H1 (cell line): Measurements from ENCODE around the gene POTEF. TPM values are rescaled to one million over a fixed set of nuclear protein-coding genes. Genes with fewer than 3 reads are reported as not detected.
"Not testable (repeated sequence)": the region's sequence is repeated elsewhere in the genome, so short reads cannot be mapped to it uniquely, and the experiment has no call there.

Experiments used
- CTCF ChIA-PET: fragments of 300-600 bp; sonication (Branson Sonifier 250); formaldehyde crosslinking; loops from one replicate; lab custom pipeline; 2021; ENCODE audit not compliant: partially characterized antibody; lab: Charles Lee
- POLR2A ChIA-PET: fragments of 300-600 bp; sonication (Branson Sonifier 250); formaldehyde crosslinking; loops from one replicate; lab custom pipeline; 2021; ENCODE audit warnings: inconsistent platforms; ENCODE audit not compliant: partially characterized antibody; lab: Charles Lee
- DNase-seq, 2 experiments: peaks; one replicate each; pipeline versions ENCODE4 v3.0.0 to v3.0.0-alpha.2; 2010 to 2022; ENCODE audit warnings: low spot score in 2 of 2, low read depth in 1 of 2, mixed read lengths in 1 of 2
- FAIRE-seq: peaks from 2 replicates; lab custom pipeline; 2011; peaks lifted over from hg19 to GRCh38; lab: Jason Lieb, UNC
- H2AFZ ChIP-seq: 2 replicates; pipeline ENCODE4 v1.8.1; 2012; ENCODE audit warnings: low read length, inconsistent platforms
- H2AK5ac ChIP-seq: 2 replicates; pipeline ENCODE4 v1.6.1; 2013; ENCODE audit warnings: low read depth, low read length
- H2BK120ac ChIP-seq: replicated peaks from 2 replicates; pipeline ENCODE3; 2013; ENCODE audit warnings: low read depth, low read length, inconsistent platforms
- H2BK12ac ChIP-seq: 2 replicates; pipeline ENCODE4 v1.6.1; 2013; ENCODE audit warnings: low read depth, low read length
- H2BK15ac ChIP-seq: 2 replicates; pipeline ENCODE4 v1.6.1; 2013; ENCODE audit warnings: low read length
- H2BK20ac ChIP-seq: 2 replicates; pipeline ENCODE4 v1.6.1; 2013; ENCODE audit warnings: low read length
- H2BK5ac ChIP-seq: 2 replicates; pipeline ENCODE4 v1.6.1; 2013; ENCODE audit warnings: low read depth, low read length
- H3K14ac ChIP-seq: 2 replicates; pipeline ENCODE4 v1.6.1; 2013; ENCODE audit warnings: inconsistent platforms; ENCODE audit not compliant: insufficient read length
- H3K18ac ChIP-seq: 2 replicates; pipeline ENCODE4 v1.6.1; 2013; ENCODE audit warnings: low read length; ENCODE audit errors: extremely low read depth
- H3K23ac ChIP-seq: 2 replicates; pipeline ENCODE4 v1.6.1; 2013; ENCODE audit warnings: inconsistent platforms; ENCODE audit not compliant: insufficient read length
- H3K23me2 ChIP-seq: 2 replicates; pipeline ENCODE4 v1.6.1; 2013; ENCODE audit warnings: low read depth, low read length
- H3K27ac ChIP-seq: 2 replicates; pipeline ENCODE4 v1.6.1; 2011; ENCODE audit warnings: low read depth, low read length, inconsistent platforms
- H3K27me3 ChIP-seq, 4 experiments: replicated peaks in 1 of 4; 1 replicate in 1 of 4; 2 replicates in 3 of 4; pipeline versions ENCODE4 v1.6.1 to v1.8.1; 2011 to 2013; ENCODE audit warnings: low read length in 3 of 4, mild to moderate bottlenecking in 3 of 4, inconsistent platforms in 2 of 4, mixed read lengths in 2 of 4, moderate library complexity in 1 of 4; ENCODE audit not compliant: control insufficient read depth in 3 of 4, insufficient read depth in 3 of 4; ENCODE audit errors: extremely low read depth in 1 of 4
- H3K36me3 ChIP-seq, 4 experiments: 2 replicates each; pipeline versions ENCODE4 v1.6.1 to v1.8.1; 2011 to 2013; ENCODE audit warnings: mild to moderate bottlenecking in 4 of 4, low read length in 3 of 4, moderate library complexity in 2 of 4, control low read depth in 1 of 4, inconsistent platforms in 1 of 4; ENCODE audit not compliant: insufficient read depth in 4 of 4, control insufficient read depth in 2 of 4
- H3K4ac ChIP-seq: replicated peaks from 2 replicates; pipeline ENCODE3; 2013; ENCODE audit warnings: low read length, low read depth, mixed read lengths, inconsistent platforms; ENCODE audit not compliant: insufficient read length
- H3K4me1 ChIP-seq, 4 experiments: replicated peaks in 1 of 4; 1 replicate in 1 of 4; 2 replicates in 3 of 4; pipeline versions ENCODE4 v1.6.1 to v1.8.1; 2011 to 2013; ENCODE audit warnings: low read length in 3 of 4, inconsistent platforms in 2 of 4, mixed read lengths in 1 of 4; ENCODE audit not compliant: insufficient read depth in 4 of 4, control insufficient read depth in 3 of 4
- H3K4me2 ChIP-seq, 2 experiments: 2 replicates each; pipeline versions ENCODE4 v1.6.1 to v1.8.1; 2011 to 2013; ENCODE audit warnings: low read depth in 2 of 2, low read length in 2 of 2, control low read depth in 1 of 2, inconsistent platforms in 1 of 2, mild to moderate bottlenecking in 1 of 2; ENCODE audit not compliant: insufficient read depth in 1 of 2
- H3K4me3 ChIP-seq, 4 experiments: fragments of 200-600, 300-600 bp in 1 of 4; sonication (generic), shearing (Covaris generic), sonication (Bioruptor Twin) in 1 of 4; 2 replicates each; pipeline versions ENCODE4 v1.5.1 to v1.8.1; 2011 to 2016; ENCODE audit warnings: low read length in 4 of 4, low read depth in 3 of 4, control low read depth in 2 of 4, inconsistent platforms in 2 of 4, mild to moderate bottlenecking in 2 of 4, mixed read lengths in 1 of 4, moderate library complexity in 1 of 4; ENCODE audit not compliant: insufficient read depth in 2 of 4; ENCODE audit errors: extremely low read depth in 1 of 4
- H3K56ac ChIP-seq: replicated peaks from 2 replicates; pipeline ENCODE3; 2013; ENCODE audit warnings: low read depth, mild to moderate bottlenecking, mixed read lengths, low read length, inconsistent platforms; ENCODE audit not compliant: insufficient read length
- H3K79me1 ChIP-seq: 2 replicates; pipeline ENCODE4 v1.6.1; 2013; ENCODE audit warnings: low read depth, low read length, control low read depth
- H3K79me2 ChIP-seq, 2 experiments: 2 replicates each; pipeline versions ENCODE4 v1.6.1 to v1.8.1; 2012 to 2013; ENCODE audit warnings: low read length in 2 of 2, mild to moderate bottlenecking in 2 of 2, inconsistent platforms in 1 of 2; ENCODE audit not compliant: insufficient read depth in 2 of 2, control insufficient read depth in 1 of 2
- H3K9ac ChIP-seq, 4 experiments: replicated peaks in 1 of 4; 1 replicate in 1 of 4; 2 replicates in 3 of 4; pipeline versions ENCODE4 v1.6.1 to v1.8.1; 2011 to 2013; ENCODE audit warnings: low read depth in 3 of 4, low read length in 3 of 4, control low read depth in 2 of 4, mild to moderate bottlenecking in 2 of 4, moderate library complexity in 2 of 4, inconsistent platforms in 1 of 4; ENCODE audit errors: extremely low read depth in 1 of 4
- H3K9me3 ChIP-seq, 2 experiments: 2 replicates each; pipeline versions ENCODE4 v1.6.1 to v1.8.1; 2012 to 2013; ENCODE audit warnings: mild to moderate bottlenecking in 2 of 2, moderate library complexity in 2 of 2, control low read depth in 1 of 2, inconsistent platforms in 1 of 2, low read depth in 1 of 2, low read length in 1 of 2, mixed read lengths in 1 of 2; ENCODE audit not compliant: insufficient read depth in 2 of 2
- H4K20me1 ChIP-seq, 2 experiments: replicated peaks in 1 of 2; 2 replicates each; pipeline versions ENCODE3 to v1.8.1; 2011 to 2013; ENCODE audit warnings: inconsistent platforms in 2 of 2, low read length in 2 of 2, mild to moderate bottlenecking in 1 of 2; ENCODE audit not compliant: insufficient read depth in 2 of 2, control insufficient read depth in 1 of 2
- H4K5ac ChIP-seq: 2 replicates; pipeline ENCODE4 v1.6.1; 2013; ENCODE audit warnings: low read length, low read depth, mixed read lengths, inconsistent platforms; ENCODE audit not compliant: insufficient read length
- H4K8ac ChIP-seq: 2 replicates; pipeline ENCODE4 v1.8.0; 2013; ENCODE audit warnings: mild to moderate bottlenecking, moderate library complexity, low read length, inconsistent platforms; ENCODE audit not compliant: insufficient read depth; ENCODE audit errors: extremely low read depth
- H4K91ac ChIP-seq: replicated peaks from 2 replicates; pipeline ENCODE3; 2013; ENCODE audit warnings: low read length, mixed read lengths, inconsistent platforms; ENCODE audit not compliant: insufficient read length
- WGBS, 2 experiments: shearing (Covaris generic) in 1 of 2; methylation state at CpG; one replicate each; pipeline versions ENCODE4 v1.1.6 to v1.1.7; 2013 to 2015; ENCODE audit warnings: low lambda C conversion rate in 2 of 2, mixed read lengths in 2 of 2, inconsistent platforms in 1 of 2, low coverage in 1 of 2, missing lambda C conversion rate in 1 of 2; ENCODE audit not compliant: insufficient replicate concordance in 2 of 2, insufficient coverage in 1 of 2, insufficient read length in 1 of 2; ENCODE audit errors: extremely low coverage in 1 of 2, missing lambda C conversion rate in 1 of 2; 5-methylcytosine and 5-hydroxymethylcytosine counted together
- polyA plus RNA-seq, 7 experiments: library from polyadenylated mRNA; depleted of rRNA in 3 of 7; stranded (reverse) in 5 of 7; unstranded in 2 of 7; fragments of >200 nt in 5 of 7; fragments of 200-250 nt in 2 of 7; gene quantifications; 1 replicate in 5 of 7; 2 replicates in 1 of 7; 4 replicates in 1 of 7; pipeline versions ENCODE4 v1.2.1 to v1.2.3, GENCODE V29; 2011 to 2013; ENCODE audit warnings: missing spikeins in 2 of 7, mixed read lengths in 2 of 7
- total RNA-seq: library from RNA; stranded (reverse); fragmentation: NEBNext Ultra II Directional; extraction: Animal tissue kit (Norgen Biotek cat#: 25700); gene quantifications from 2 replicates; pipeline ENCODE4 v1.2.1, GENCODE V29; 2021

POTEF gene
- total and polyA plus RNA-seq, 2 of the 8 experiments (the other 6 are each of a cell fraction or from before 2014, with no cell fraction given): 0.24 to 0.36 TPM

- POLR2A ChIA-PET, H3K27me3 ChIP-seq, H3K79me2 ChIP-seq, H2AK5ac ChIP-seq, H3K14ac ChIP-seq, H2BK12ac ChIP-seq, H3K18ac ChIP-seq, H4K8ac ChIP-seq, DNase-seq, H2BK20ac ChIP-seq, FAIRE-seq, H3K23ac ChIP-seq, CTCF ChIA-PET, H2BK120ac ChIP-seq, H3K4me2 ChIP-seq, H3K9ac ChIP-seq, H3K4me3 ChIP-seq, H4K20me1 ChIP-seq, H3K79me1 ChIP-seq, H2BK5ac ChIP-seq, H4K5ac ChIP-seq, H3K56ac ChIP-seq, H3K27ac ChIP-seq, H2AFZ ChIP-seq, H4K91ac ChIP-seq, H2BK15ac ChIP-seq, H3K4ac ChIP-seq, H3K9me3 ChIP-seq, H3K4me1 ChIP-seq, H3K23me2 ChIP-seq: not testable (repeated sequence)
- peaks cover 3 to 26% (median 12%) of the 10 kb centered on the region in 4 experiments; a peak in 7 of 8 replicates for H3K36me3 ChIP-seq
- WGBS, 2 experiments: 92% methylated on average over 13 of the region's 13 CpGs; no CpG with 5 or more reads in 1 of the 2 experiments
Observed at GRCh38 chr2:130157825-130158514, 28.9 kb upstream of the POTEF start.

- H4K20me1 ChIP-seq, H2BK12ac ChIP-seq, H3K23me2 ChIP-seq, H2AK5ac ChIP-seq, H2BK15ac ChIP-seq, H3K79me1 ChIP-seq, H3K4me3 ChIP-seq, H2BK20ac ChIP-seq, H3K79me2 ChIP-seq, H2AFZ ChIP-seq, H4K5ac ChIP-seq, H3K4me2 ChIP-seq, CTCF ChIA-PET, H3K9me3 ChIP-seq, H3K18ac ChIP-seq, H3K14ac ChIP-seq, H3K56ac ChIP-seq, H3K4me1 ChIP-seq, H3K23ac ChIP-seq, DNase-seq, H3K27ac ChIP-seq, H4K8ac ChIP-seq, H3K4ac ChIP-seq, H2BK120ac ChIP-seq, H4K91ac ChIP-seq, POLR2A ChIA-PET, H2BK5ac ChIP-seq, FAIRE-seq, H3K9ac ChIP-seq, H3K27me3 ChIP-seq: not testable (repeated sequence)
- H3K36me3 ChIP-seq: peaks cover 3 to 27% (median 14%) of the 10 kb centered on the region in 4 experiments; a peak in 5 of 8 replicates
- WGBS, 2 experiments: 89% methylated on average over 9 of the region's 12 CpGs; no CpG with 5 or more reads in 1 of the 2 experiments
Observed at GRCh38 chr2:130157354-130157753, 28.3 kb upstream of the POTEF start.
